ENCODE measurements around the gene DISC1.

- TF ChIP-seq CTCF (IDR thresholded peaks at IDR 0.05; ENCODE audit: low read length) (no peak), EZH2 (IDR thresholded peaks at IDR 0.05; ENCODE audit: borderline replicate concordance, low read length) (no peak)
Observed at GRCh38 chr1:231793893-231794292, 167.3 kb downstream of the DISC1 start.

All from OCI-LY1 (cell line).